MM.1S (cell line): ENCODE results near the gene ARSA.
"Not testable (repeated sequence)": the region's sequence is repeated elsewhere in the genome, so short reads cannot be mapped to it uniquely, and the experiment has no call there.

Experiments used
- DNase-seq: peaks from one replicate; pipeline ENCODE4 v3.0.0-alpha.2; 2015
- H2AFZ ChIP-seq: fragments of 300-600 bp; sonication (generic); 2 replicates; pipeline ENCODE4 v1.6.0; 2016; ENCODE audit warnings: antibody characterized with exemption, low read length
- H3F3A ChIP-seq: fragments of 300-600 bp; sonication (generic); 2 replicates; pipeline ENCODE4 v1.6.1; 2016; ENCODE audit warnings: mild to moderate bottlenecking, antibody characterized with exemption, low read length, moderate library complexity, mixed read lengths; ENCODE audit not compliant: insufficient read depth
- H3K27ac ChIP-seq: fragments of 300-600 bp; sonication (generic); 2 replicates; pipeline ENCODE4 v1.5.1; 2016; ENCODE audit warnings: mild to moderate bottlenecking, low read length
- H3K27me3 ChIP-seq: fragments of 300-600 bp; sonication (generic); replicated peaks from 2 replicates; pipeline ENCODE4 v1.6.0; 2016; ENCODE audit warnings: low read length; ENCODE audit not compliant: insufficient read depth
- H3K36me3 ChIP-seq: fragments of 300-600 bp; sonication (generic); replicated peaks from 2 replicates; pipeline ENCODE4 v1.6.1; 2016; ENCODE audit warnings: mild to moderate bottlenecking, low read length, mixed read lengths; ENCODE audit not compliant: insufficient read depth
- H3K4me1 ChIP-seq: fragments of 300-600 bp; sonication (generic); 2 replicates; pipeline ENCODE4 v1.6.1; 2016; ENCODE audit warnings: low read length, mixed read lengths
- H3K4me2 ChIP-seq: fragments of 300-600 bp; sonication (generic); 2 replicates; pipeline ENCODE4 v1.6.0; 2016; ENCODE audit warnings: low read depth, low read length
- H3K4me3 ChIP-seq: fragments of 300-600 bp; sonication (generic); 2 replicates; pipeline ENCODE4 v1.5.1; 2016; ENCODE audit warnings: low read length, mixed read lengths
- H3K79me2 ChIP-seq: fragments of 300-600 bp; sonication (generic); 2 replicates; pipeline ENCODE4 v1.6.1; 2016; ENCODE audit warnings: mixed run types, low read length, mixed read lengths
- H3K9ac ChIP-seq: fragments of 300-600 bp; sonication (generic); 2 replicates; pipeline ENCODE4 v1.6.1; 2016; ENCODE audit warnings: low read length, mixed read lengths
- H3K9me2 ChIP-seq: fragments of 300-600 bp; sonication (generic); replicated peaks from 2 replicates; pipeline ENCODE4 v1.6.1; 2016; ENCODE audit warnings: mild to moderate bottlenecking, low read length, mixed read lengths; ENCODE audit not compliant: insufficient read depth
- H3K9me3 ChIP-seq: fragments of 300-600 bp; sonication (generic); replicated peaks from 2 replicates; pipeline ENCODE4 v1.6.1; 2016; ENCODE audit warnings: mild to moderate bottlenecking, low read length, mixed read lengths; ENCODE audit not compliant: insufficient read depth
- H4K20me1 ChIP-seq: fragments of 300-600 bp; sonication (generic); 2 replicates; pipeline ENCODE4 v1.6.1; 2016; ENCODE audit warnings: mild to moderate bottlenecking, low read length, moderate library complexity, mixed read lengths; ENCODE audit not compliant: insufficient read depth
- EZH2 ChIP-seq: fragments of 300-600 bp; sonication (generic); optimal IDR thresholded peaks from 2 replicates; pipeline ENCODE3; 2017; ENCODE audit warnings: low read depth, mild to moderate bottlenecking, antibody characterized with exemption, low read length, mixed read lengths
- EZH2phosphoT487 ChIP-seq: fragments of 300-600 bp; sonication (generic); IDR thresholded peaks from 2 replicates; pipeline ENCODE4 v1.6.1; 2018; ENCODE audit warnings: antibody characterized with exemption, low read length
- TF ChIP-seq, protein P1 (sequence below): fragments of 300-600 bp; sonication (generic); IDR thresholded peaks from 2 replicates; pipeline ENCODE4 v1.5.1; 2016; ENCODE audit warnings: antibody characterized with exemption, low read length, mixed read lengths

ARSA gene

DNA sequence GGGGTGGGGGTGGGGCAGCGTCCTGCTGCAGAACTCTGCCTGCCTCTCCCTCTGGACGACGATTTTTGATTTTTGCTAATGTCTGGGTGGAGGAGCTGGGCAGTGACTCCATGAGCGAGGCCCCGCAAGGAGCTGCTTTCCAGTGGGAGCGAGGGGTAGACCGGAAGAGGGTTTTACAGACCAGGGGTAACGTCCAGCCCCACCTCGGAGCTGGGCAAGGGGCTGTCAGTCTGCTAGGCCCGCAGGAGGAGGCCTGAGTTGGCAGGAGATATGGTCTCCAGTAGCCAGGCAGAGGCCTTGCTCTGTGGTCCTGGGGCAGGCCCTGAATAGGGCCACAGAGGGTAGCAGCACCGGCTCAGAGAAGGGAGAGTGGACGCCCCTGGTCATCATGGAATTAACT lies 18.4 kb downstream of the ARSA start:
- H2AFZ ChIP-seq = no peak overlapping the region
- no peak for DNase-seq
- no peaks in the 10 kb centered on the region for H3F3A ChIP-seq
- H3K4me1 ChIP-seq = no peaks in the 10 kb centered on the region
- H3K27me3 ChIP-seq = peaks cover 90% of the 10 kb centered on the region
- TF ChIP-seq, protein P1, sequence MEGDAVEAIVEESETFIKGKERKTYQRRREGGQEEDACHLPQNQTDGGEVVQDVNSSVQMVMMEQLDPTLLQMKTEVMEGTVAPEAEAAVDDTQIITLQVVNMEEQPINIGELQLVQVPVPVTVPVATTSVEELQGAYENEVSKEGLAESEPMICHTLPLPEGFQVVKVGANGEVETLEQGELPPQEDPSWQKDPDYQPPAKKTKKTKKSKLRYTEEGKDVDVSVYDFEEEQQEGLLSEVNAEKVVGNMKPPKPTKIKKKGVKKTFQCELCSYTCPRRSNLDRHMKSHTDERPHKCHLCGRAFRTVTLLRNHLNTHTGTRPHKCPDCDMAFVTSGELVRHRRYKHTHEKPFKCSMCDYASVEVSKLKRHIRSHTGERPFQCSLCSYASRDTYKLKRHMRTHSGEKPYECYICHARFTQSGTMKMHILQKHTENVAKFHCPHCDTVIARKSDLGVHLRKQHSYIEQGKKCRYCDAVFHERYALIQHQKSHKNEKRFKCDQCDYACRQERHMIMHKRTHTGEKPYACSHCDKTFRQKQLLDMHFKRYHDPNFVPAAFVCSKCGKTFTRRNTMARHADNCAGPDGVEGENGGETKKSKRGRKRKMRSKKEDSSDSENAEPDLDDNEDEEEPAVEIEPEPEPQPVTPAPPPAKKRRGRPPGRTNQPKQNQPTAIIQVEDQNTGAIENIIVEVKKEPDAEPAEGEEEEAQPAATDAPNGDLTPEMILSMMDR = no peak
- TF ChIP-seq EZH2 (no peak), EZH2phosphoT487 (no peak)
- H3K9me3 ChIP-seq = no peaks in the 10 kb centered on the region
- no peaks in the 10 kb centered on the region for H3K9me2 ChIP-seq
- H3K4me3 ChIP-seq = no peak overlapping the region
- H4K20me1 ChIP-seq = no peaks in the 10 kb centered on the region
- no peak overlapping the region for H3K9ac ChIP-seq
- H3K79me2 ChIP-seq = no peaks in the 10 kb centered on the region
- no peak overlapping the region for H3K27ac ChIP-seq
- H3K36me3 ChIP-seq = no peaks in the 10 kb centered on the region
- no peak overlapping the region for H3K4me2 ChIP-seq

DNA sequence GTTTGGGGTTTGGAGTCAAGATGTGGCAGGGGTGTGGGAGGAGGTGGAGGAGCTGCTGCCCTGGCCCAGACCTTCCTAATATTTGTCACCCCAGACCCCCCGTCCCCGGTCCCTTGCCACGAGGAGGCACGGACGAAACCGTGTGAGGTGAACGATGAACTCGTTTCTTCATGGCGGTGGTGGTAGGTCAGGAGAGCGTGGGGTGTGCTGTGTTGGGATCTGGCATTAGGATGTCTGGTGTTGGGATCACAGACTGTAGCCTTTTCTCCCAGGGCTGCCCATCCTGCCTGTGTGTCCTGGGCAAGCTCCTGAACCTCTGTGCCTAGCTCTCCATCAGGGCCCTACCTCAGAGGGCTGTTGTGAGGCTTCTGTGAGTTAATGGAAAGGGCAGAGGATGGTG lies 19.0 kb downstream of the ARSA start:
- no peak overlapping the region for H3K27ac ChIP-seq

DNA sequence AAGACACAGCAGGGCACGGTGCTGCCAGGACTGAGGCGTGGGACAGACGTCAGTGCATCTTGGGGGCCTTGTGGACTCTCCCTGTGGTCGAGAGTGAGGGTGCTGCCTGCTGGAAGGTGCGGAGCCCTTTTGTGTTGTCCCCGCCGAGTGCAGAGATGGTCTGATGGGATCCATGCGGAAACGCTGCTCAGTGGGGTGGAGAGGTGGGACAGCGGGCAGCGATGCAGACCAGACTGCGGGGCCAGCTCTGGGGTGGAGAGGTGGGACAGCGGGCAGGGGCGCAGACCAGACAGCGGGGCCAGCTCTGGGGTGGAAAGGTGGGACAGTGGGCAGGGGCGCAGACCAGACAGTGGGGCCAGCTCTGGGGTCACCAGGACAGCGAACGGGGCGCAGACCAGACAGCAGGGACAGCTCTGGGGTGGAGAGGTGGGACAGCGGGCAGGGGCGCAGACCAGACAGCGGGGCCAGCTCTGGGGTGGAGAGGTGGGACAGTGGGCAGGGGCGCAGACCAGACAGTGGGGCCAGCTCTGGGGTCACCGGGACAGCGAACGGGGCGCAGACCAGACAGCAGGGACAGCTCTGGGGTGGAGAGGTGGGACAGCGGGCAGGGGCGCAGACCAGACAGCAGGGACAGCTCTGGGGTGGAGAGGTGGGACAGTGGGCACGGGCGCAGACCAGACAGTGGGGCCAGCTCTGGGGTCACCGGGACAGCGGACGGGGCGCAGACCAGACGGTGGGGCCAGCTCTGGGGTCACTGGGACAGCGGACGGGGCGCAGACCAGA lies 19.7 kb downstream of the ARSA start:
- H3K9me2 ChIP-seq, H3K36me3 ChIP-seq: not testable (repeated sequence)

More for the DNA sequence above, 19.0 kb downstream of the ARSA start:
- peaks cover 90% of the 10 kb centered on the region for H3K27me3 ChIP-seq
- H3K36me3 ChIP-seq = no peaks in the 10 kb centered on the region
- DNase-seq = no peak
- H3F3A ChIP-seq = no peaks in the 10 kb centered on the region
- H3K4me2 ChIP-seq = no peak overlapping the region
- no peak overlapping the region for H3K9ac ChIP-seq
- H3K4me1 ChIP-seq = no peaks in the 10 kb centered on the region
- H3K9me3 ChIP-seq = no peaks in the 10 kb centered on the region
- H3K9me2 ChIP-seq = no peaks in the 10 kb centered on the region
- H3K4me3 ChIP-seq = no peak overlapping the region
- no peaks in the 10 kb centered on the region for H3K79me2 ChIP-seq
- TF ChIP-seq, protein P1 = no peak
- TF ChIP-seq EZH2phosphoT487 = no peak
- TF ChIP-seq EZH2 = no peak
- H2AFZ ChIP-seq = no peak overlapping the region
- no peaks in the 10 kb centered on the region for H4K20me1 ChIP-seq

DNA sequence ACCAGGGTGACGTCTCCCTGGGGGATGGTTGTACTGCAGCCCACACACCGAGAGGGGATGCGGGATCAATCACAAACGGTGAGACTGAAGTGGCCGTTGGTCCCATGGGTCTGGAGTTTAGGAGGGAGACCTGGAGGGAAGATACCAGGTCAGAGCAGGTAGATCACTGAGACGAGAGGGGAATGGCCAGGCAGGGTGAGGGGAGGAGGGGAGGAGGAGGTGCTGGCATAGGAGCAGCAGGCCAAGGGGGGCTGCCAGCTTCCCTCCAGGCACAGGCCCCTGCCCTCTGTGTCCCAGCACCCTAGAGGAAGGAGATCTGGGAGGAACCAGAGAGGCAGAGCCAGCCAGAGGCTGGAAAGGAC lies 20.3 kb downstream of the ARSA start:
- H2AFZ ChIP-seq = no peak overlapping the region
- no peaks in the 10 kb centered on the region for H3K9me3 ChIP-seq
- H3K27ac ChIP-seq = no peak overlapping the region
- no peaks in the 10 kb centered on the region for H3K36me3 ChIP-seq
- no peak overlapping the region for H3K4me2 ChIP-seq
- no peak for DNase-seq
- no peaks in the 10 kb centered on the region for H3K79me2 ChIP-seq
- no peaks in the 10 kb centered on the region for H3K4me1 ChIP-seq
- H4K20me1 ChIP-seq = no peaks in the 10 kb centered on the region
- H3K9me2 ChIP-seq = no peaks in the 10 kb centered on the region
- H3K4me3 ChIP-seq = no peak overlapping the region
- no peak overlapping the region for H3K9ac ChIP-seq
- no peak for TF ChIP-seq EZH2phosphoT487
- TF ChIP-seq, protein P1 = no peak
- no peak for TF ChIP-seq EZH2
- no peaks in the 10 kb centered on the region for H3F3A ChIP-seq
- H3K27me3 ChIP-seq = peaks cover 92% of the 10 kb centered on the region

More for the DNA sequence above, 19.7 kb downstream of the ARSA start:
- not testable (repeated sequence) for H3K27ac ChIP-seq, H3K4me3 ChIP-seq, H3K9ac ChIP-seq, H3K4me2 ChIP-seq, H3K4me1 ChIP-seq, H2AFZ ChIP-seq, H3K9me3 ChIP-seq, H4K20me1 ChIP-seq, DNase-seq, H3K79me2 ChIP-seq, H3F3A ChIP-seq
- peaks cover 90% of the 10 kb centered on the region for H3K27me3 ChIP-seq
